ENCODE data around the gene SUMO3.

The SUMO3 gene

DNA sequence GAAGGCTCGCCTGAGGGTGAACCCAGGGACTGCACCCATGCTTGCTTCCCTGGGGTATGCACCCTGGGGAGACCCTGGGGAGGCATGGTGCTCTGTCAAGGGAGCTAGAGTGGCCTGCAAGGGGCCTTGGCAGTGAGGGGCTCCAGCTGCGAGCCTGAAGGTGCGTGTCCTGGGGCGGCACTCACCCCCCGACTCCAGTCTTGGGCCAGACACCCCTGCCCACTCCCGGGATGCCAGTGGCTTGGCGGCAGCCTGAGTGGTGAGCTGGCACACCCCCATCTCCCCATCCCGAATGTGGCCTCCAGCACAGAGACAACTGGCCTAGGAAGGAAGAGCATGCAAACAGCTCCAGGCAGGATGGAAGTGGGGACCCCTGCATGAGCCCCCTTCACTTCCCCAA is 2.6 kb downstream of the SUMO3 start:
- Histone ChIP-seq H3K27me3 (replicated peaks) (no peaks in the 10 kb centered on the region), H3K27ac (no peak overlapping the region), H3K4me3 (ENCODE audit: low read depth, low read length) (no peak overlapping the region), H3K36me3 (replicated peaks) (peaks cover 3% of the 10 kb centered on the region)
- TF ChIP-seq, protein P1, sequence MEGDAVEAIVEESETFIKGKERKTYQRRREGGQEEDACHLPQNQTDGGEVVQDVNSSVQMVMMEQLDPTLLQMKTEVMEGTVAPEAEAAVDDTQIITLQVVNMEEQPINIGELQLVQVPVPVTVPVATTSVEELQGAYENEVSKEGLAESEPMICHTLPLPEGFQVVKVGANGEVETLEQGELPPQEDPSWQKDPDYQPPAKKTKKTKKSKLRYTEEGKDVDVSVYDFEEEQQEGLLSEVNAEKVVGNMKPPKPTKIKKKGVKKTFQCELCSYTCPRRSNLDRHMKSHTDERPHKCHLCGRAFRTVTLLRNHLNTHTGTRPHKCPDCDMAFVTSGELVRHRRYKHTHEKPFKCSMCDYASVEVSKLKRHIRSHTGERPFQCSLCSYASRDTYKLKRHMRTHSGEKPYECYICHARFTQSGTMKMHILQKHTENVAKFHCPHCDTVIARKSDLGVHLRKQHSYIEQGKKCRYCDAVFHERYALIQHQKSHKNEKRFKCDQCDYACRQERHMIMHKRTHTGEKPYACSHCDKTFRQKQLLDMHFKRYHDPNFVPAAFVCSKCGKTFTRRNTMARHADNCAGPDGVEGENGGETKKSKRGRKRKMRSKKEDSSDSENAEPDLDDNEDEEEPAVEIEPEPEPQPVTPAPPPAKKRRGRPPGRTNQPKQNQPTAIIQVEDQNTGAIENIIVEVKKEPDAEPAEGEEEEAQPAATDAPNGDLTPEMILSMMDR (IDR thresholded peaks at IDR 0.05; ENCODE audit: low read depth, low read length, missing control alignments) = no peak
- in situ Hi-C loops (cut with HindIII; ENCODE audit: low pct_ligation_motif_present, low sequenced_read_pairs) = no loop called here
- DNase-seq = no peak

DNA sequence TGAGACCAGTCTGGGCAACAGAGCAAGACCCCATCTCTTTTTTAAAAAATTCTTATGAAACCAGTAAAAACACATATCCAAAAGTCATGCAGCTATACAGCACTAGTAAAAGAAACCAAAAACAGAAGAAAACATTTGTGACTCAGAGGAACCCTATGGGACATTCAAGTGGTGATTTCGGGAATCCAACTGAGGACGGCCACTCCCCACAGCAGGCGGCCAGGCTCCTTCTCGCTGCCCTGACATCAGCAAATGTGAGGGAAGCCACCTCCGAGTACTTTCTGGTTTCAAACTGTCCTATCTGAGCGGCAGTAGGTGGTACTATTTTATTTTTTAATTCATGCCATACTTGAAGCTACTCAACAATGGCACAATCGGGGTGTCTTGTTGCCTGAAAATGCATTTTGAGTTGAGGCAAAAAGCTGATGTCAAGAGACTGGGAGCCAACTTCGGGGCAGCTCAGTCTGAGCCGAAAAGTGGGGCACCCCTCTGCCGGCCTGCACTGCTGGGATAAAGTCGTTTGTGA is 3.3 kb downstream of the SUMO3 start:
- no peak overlapping the region for H3K27ac ChIP-seq
- peaks cover 10% of the 10 kb centered on the region for H3K36me3 ChIP-seq (replicated peaks)
- in situ Hi-C loops (cut with HindIII; ENCODE audit: low pct_ligation_motif_present, low sequenced_read_pairs) = no loop called here
- DNase-seq = no peak
- TF ChIP-seq, protein P1 (IDR thresholded peaks at IDR 0.05; ENCODE audit: low read depth, low read length, missing control alignments) = no peak
- no peaks in the 10 kb centered on the region for H3K27me3 ChIP-seq (replicated peaks)
- H3K4me3 ChIP-seq (ENCODE audit: low read depth, low read length) = no peak overlapping the region

DNA sequence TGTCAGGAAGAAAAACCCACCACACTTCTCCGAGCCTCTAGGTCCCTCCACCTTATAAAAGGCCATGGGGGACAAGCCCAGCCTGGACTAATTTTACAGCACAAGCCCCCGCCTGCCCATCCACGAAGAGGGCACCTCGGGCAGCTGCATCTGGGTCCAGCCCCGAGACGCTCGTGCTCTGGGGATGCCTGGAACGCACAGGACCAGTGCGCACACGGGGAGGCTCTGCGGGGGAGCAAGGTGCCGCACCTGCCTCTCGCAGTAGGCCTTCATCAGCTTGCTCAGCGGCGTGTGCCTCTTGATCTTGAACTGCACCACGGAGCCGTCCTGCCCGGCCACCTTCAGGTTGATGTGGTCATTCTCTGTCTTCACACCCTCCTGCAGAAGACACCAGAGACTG is 4.1 kb downstream of the SUMO3 start:
- H3K36me3 ChIP-seq (replicated peaks) = peaks cover 17% of the 10 kb centered on the region
- TF ChIP-seq, protein P1 (IDR thresholded peaks at IDR 0.05; ENCODE audit: low read depth, low read length, missing control alignments) = no peak
- H3K27me3 ChIP-seq (replicated peaks) = no peaks in the 10 kb centered on the region
- in situ Hi-C loops (cut with HindIII; ENCODE audit: low pct_ligation_motif_present, low sequenced_read_pairs) = no loop called here
- DNase-seq = no peak
- no peak overlapping the region for H3K27ac ChIP-seq
- no peak overlapping the region for H3K4me3 ChIP-seq (ENCODE audit: low read depth, low read length)

DNA sequence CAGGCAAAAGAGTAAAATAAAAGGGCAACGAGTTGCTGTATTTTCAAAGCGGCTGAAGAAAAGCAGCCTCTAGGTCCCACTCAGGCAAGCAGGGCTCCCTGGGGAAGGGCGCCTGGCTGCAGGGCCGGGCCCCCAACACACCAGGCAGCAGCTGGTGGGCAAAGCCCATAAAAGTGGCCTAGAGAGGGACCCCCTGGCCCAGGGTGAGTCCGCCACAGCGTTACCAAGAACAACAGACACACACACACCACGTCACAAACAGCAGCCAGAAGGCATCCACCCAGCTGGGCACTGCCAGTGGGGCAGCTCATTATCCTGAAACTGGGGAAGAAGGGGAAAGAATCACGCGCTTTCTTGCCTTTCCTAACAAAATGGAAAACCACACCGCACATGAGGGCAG is 4.7 kb downstream of the SUMO3 start:
- H3K27ac ChIP-seq = no peak overlapping the region
- H3K4me3 ChIP-seq (ENCODE audit: low read depth, low read length) = no peak overlapping the region
- in situ Hi-C loops (cut with HindIII; ENCODE audit: low pct_ligation_motif_present, low sequenced_read_pairs) = no loop called here
- peaks cover 22% of the 10 kb centered on the region for H3K36me3 ChIP-seq (replicated peaks)
- H3K27me3 ChIP-seq (replicated peaks) = no peaks in the 10 kb centered on the region
- TF ChIP-seq, protein P1 (IDR thresholded peaks at IDR 0.05; ENCODE audit: low read depth, low read length, missing control alignments) = no peak
- DNase-seq = no peak

DNA sequence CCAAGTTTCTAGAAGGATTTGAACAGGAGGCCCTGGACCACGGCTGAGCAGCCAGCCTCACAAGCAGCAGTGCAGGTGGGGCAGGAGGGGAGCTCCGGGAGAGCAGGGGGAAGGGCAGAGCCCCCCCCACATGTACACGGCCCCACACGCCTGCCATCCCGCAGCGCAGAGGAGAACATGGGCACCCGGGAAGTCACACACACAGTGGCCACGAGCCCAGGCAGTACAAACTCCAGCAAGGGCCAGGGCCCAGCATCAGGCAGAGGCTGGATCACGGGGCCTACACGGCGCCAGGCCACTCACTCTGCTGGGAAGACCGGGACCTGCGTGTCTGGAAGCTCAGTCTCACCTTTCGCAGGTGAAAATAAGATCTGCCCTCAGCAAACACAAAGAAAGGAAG is 5.2 kb downstream of the SUMO3 start:
- no peak for DNase-seq
- TF ChIP-seq, protein P1 (IDR thresholded peaks at IDR 0.05; ENCODE audit: low read depth, low read length, missing control alignments) = no peak
- in situ Hi-C loops (cut with HindIII; ENCODE audit: low pct_ligation_motif_present, low sequenced_read_pairs) = no loop called here
- H3K4me3 ChIP-seq (ENCODE audit: low read depth, low read length) = no peak overlapping the region
- H3K27ac ChIP-seq = no peak overlapping the region
- peaks cover 26% of the 10 kb centered on the region for H3K36me3 ChIP-seq (replicated peaks)
- no peaks in the 10 kb centered on the region for H3K27me3 ChIP-seq (replicated peaks)

DNA sequence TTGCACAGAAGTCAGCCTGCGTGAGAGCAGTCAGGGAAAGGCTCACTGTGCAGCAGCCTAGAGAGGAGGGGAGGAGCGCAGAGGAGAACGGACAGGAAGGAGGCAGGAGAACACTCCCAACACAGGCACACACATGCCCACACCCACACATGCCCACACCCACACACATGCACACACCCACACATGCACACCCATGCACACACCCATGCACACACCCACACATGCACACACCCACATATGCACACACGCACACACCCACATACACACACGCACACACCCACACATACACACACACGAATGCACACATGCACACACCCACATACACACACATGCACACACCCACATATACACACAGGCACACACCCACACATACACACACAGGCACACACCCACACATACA is 7.1 kb downstream of the SUMO3 start:
- no peak for DNase-seq
- Histone ChIP-seq H3K4me3 (ENCODE audit: low read depth, low read length) (no peak overlapping the region), H3K27ac (no peak overlapping the region), H3K36me3 (replicated peaks) (peaks cover 40% of the 10 kb centered on the region), H3K27me3 (replicated peaks) (no peaks in the 10 kb centered on the region)
- in situ Hi-C loops (cut with HindIII; ENCODE audit: low pct_ligation_motif_present, low sequenced_read_pairs) = no loop called here
- TF ChIP-seq, protein P1 (IDR thresholded peaks at IDR 0.05; ENCODE audit: low read depth, low read length, missing control alignments) = no peak
